GM19025 (cell line): Measurements from ENCODE around the gene NDUFB2.
"Not testable (repeated sequence)": the region's sequence is repeated elsewhere in the genome, so short reads cannot be mapped to it uniquely, and the experiment has no call there.

Source experiments
- ATAC-seq: cut with Tn5 transposase; IDR thresholded peaks from one replicate; pipeline ENCODE4 v1.9.1; 2021; ENCODE audit warnings: mild to moderate bottlenecking, low read depth, moderate library complexity; ENCODE audit not compliant: unreplicated experiment

The NDUFB2 gene

DNA sequence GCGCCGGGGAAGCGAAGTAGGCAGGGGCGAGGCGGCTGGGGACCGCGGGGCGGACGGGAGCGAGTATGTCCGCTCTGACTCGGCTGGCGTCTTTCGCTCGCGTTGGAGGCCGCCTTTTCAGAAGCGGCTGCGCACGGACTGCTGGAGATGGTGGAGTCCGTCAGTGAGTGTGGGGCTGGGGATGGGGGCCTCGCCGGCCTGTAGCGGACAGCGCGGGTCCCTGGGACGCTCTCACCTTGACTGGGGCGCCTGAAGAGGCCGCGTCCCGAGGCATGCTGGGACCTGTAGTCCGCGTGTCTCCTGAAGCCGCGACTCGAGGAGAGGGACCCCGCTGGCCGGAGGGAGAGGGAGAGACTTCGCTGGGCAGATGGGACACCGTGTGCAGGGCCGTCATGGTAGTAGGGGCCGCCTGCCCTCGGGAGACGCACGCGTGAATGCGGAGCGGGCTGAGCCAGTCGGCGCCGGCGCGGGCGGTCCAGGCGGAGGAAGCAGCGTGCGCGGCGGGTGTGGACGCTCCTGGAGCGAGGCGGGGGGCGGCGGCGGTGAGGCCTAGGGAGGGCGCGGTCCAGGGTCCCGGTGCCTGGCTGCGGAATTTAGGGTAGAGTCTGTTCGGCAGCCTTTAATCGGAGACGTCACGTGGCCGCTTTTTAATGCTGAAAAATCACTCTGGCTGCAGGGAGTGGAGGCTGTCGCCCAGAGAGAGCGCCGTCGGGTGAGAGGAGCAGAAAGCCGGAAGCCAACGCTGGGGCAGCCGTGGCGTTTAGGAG is at the start of gene NDUFB2:
NDUFB2 (plus strand) TSS at position 29 of the 767 bp plus-strand sequence; CDS start at position 66, 37 bp downstream.
- ATAC-seq, result peak; percentile 84

DNA sequence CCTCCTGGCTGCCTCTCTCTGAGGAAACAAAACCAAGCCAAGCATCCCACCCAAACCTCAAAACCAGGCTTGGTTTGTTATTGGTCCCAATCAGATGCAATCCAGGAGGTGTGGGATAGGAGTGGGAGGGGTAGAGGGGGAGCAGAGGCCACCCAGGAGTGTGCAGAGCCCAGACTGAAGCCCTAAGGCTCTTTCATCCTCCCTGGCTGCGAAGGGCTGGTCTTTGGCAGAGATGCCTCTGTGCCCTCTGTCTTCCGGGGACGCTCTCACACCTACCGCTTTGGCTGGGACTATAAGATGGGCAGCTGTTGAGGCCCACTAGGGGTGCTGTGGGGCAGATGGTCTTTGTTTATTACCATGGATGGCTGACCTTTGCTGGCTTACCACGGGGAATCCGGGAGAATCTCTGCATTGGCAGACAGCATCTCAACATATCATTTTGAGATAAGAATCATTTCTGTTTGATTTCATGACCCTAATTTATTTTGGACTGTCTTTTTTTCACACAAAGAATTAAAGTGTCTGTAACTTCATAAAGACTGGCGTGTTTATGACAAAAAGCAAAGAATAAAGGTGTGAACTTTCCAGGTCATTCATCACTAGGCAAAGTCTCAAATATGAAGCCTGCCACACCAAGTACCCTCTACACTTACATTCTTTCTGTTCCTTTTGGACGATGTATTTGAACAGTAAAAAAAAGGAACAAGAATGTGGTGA is 49.4 kb upstream of the NDUFB2 start:
- ATAC-seq, result no peak

DNA sequence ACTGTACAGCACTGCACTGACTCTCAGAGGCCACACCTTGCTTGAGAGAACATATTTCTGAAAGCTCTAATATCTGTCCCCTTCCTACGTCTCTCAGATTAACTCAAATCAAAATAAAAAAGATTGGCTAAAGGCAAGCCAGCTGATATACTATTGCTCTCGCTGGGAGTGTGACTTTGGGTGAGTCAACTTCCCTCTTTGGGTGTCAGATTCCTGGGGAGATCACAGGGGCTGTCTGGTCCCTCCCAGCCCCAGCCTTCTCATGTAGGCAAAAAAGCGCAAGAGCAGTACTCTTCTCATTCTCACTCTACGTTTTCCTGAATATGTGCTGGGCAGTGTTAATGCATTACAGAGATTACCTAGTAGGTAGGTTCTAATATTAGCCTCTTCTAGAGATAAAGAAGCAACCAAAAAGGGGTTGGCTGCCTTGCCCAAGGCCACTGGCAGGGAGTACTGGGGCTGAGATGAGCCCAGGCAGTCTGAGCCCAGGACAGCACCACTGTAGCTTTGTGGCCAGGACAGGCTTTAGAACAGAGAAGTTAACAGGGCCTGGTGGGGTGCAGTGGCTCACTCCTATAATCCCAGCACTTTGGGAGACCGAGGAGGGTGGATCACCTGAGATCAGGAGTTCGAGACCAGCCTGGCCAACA is 46.8 kb upstream of the NDUFB2 start:
- ATAC-seq, result no peak

DNA sequence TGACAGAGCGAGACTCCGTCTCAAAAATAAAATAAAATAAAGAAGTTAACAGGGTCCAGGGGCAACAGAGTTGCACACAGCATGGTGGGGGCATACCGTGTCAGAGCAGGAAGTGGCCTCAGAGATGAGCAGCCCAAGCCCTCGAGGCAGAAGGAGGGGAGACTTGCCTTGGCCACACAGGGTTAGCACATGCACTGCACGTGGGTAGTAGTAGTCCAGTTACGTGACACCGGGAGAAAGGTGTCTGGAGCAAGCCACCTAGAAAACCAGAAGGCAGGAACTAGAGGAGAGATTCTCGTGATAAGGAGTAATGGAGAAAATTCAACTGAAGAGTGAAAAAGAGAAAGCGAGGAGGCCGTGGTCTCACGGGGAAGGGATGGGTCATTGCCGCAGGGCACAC is 46.1 kb upstream of the NDUFB2 start:
- no peak for ATAC-seq

DNA sequence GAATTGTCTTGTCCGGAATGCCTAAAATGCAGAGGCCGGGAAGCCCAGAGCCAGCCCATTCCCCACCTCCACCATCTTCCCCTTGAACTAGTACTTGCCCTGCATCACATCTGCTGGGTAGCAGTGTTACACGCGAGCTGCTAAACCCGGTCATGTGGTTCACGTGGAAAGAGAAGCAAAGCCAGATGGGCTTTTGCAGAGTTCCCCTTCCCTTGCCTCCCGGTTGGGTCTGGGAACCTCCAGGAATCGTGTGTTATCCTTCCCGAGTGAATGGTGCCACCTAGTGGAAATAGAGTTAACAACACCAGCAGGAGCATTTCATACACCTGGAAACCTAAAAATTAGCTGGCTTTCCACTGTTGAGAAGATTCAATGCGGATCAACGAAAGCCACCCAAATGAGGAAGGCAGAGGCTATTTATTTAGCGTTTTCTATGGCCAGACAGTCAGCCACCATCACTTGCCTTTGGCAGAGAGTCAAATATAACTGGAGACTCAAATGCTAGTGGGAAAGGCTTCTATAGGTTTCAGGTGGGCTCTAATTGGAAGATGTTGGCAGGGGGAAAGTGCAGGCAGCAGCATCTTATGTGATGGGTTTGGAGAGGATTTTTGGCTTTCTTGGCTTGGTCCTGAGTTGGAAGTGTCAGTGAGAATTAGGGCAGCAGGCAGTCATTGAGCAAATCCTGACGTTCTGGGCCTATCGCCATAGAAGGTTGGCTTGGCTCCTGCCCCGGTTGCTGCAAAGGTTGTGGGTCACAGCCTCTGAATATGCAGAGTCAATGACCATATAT is 43.0 kb upstream of the NDUFB2 start:
- ATAC-seq, result no peak

DNA sequence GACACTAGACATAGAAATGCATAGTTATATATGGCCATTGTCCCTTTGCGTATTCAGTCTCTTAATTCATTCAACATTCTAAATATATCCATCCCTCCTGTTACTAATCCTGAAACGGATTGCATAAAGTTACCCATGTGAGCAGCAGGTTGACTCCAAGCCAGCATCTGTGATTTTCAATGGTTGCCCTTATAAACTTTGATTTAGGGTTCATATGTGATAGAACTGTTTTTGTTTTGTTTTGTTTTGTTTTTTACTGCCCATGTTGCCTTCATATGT is 42.5 kb upstream of the NDUFB2 start:
- no peak for ATAC-seq

DNA sequence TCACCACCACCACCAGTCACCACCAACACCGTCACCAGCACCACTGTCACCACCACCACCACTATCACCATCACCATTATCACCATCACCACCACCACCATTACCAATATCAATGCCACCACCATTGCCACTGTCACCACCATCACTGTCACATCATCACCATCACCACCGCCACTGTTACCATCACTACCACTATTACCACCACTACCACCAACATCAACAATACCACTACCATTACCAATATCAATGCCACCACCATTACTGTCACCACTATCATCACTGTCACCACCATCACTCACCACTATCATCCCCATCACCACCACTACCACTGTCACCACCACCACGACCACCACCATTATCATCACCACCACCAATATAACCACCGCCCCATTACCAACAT is 41.8 kb upstream of the NDUFB2 start:
- no peak for ATAC-seq

DNA sequence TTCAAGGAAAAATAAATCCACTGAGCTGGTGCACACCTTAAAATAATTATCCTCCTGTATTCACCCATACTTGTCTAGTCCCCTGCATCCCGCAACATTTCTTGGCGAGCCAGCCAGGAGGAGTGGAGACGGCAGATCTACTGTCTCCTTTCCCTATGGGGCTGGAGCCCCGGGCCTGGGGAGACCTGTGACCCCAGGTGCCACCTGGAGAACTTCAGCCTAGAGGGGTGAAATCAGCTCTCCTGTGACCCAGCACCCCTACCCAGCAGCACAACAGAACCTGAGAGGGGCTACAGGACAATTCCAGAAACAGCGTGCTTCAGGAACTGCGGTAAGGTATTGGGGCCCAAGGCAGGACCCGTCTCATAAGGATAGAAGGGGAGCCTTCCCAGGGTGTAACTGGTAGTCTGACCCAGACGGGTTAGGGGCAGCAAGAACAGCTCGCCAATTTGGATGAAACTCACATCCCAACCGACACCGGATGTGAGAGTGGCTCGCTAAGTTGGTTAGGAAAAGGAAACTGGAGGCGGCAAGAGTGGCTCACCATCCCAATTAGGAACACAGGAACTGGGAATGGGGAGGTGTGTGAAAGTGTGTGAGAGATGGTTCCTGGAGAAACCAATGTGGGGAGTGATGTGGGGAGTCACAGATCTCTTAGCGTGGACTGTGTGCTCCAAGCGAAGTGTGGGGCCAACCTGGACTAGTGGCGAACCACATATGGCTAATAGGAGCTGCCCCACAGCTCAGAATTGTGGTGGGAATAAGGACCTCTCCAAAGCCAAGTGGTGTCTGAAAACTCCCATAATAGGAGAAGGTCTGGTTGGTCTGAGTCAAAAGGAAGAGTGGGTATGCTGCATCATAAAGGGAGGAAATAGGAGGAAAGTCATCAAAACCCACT is 40.7 kb upstream of the NDUFB2 start:
- ATAC-seq, result no peak

DNA sequence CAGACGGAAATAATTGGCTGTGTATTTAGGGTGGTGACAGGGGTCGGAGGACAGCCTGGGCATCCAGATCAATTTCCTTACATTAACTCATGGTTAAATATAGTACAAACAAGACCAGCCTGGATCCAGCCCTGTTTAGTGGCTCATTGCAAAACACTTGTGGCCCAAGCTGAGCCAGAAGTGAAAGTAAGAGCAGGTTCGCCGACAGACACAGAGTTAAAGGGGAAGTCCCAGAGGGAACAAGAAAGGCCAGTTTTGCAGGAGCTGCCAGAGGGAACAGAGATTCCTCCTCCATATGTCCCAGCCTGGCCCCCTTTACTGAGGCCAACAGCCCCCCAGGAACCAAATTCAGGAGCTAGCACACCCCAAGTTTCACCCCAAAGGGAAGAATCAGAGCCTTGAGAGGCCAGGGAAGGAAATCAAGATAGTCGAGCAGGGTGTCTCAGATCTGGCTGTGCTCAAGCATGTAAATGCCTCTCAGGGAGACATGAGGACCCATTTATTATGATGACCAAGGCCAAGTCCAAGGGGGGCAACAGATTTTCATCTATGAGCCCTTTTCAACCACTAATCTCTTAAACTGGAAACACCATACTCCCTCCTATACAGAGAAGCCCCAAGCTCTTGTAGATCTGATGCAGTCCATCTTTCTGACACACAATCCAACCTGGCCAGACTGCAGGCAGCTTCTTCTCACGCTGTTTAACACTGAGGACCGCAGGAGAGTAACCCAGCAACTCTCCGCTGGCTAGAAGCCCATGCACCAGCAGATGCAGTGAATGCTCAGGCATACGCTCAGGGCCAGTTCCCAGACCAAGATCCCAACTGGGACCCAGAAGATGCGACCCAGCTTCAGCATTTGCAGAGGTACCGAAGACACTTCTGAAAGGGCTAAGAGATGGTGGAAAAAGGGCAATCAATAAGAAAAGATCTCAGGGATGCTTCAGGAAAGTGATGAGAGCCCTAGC is 39.7 kb upstream of the NDUFB2 start:
- peak; percentile 88 for ATAC-seq

DNA sequence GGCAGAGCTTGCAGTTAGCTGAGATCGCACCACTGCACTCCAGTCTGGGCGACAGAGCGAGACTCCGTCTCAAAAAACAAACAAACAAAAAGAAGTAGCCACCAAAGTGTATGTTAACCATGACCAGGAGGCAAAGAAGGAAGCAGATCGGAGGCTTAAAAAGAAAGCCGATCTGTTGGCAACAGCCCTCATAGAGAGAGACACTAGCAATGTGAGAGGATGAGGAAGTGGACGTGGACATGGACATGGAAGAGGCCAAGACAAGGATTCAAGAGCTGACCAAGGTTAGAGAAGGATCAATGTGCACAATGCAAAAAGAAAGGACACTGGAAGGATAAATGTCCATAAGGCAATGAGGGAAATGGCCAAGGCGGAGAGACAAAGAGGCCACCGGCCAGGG is 38.6 kb upstream of the NDUFB2 start:
- no peak for ATAC-seq

DNA sequence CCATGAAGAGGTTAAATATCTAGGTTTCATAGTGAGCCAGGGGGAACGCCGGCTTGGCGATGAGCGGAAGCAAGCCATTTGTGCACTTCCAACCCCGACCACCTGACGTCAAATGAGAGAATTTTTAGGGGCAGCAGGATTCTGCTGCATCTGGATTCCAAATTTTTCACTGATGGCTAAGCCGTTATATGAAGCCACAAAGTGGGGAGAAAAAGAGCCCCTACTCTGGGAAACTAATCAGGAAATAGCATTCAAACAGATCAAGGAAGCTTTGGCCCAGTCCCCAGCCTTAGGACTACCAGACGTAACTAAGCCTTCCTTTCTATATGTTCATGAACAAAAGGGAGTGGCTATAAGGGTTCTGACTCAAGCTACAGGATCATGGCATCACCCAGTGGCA is 36.7 kb upstream of the NDUFB2 start:
- ATAC-seq, result no peak

DNA sequence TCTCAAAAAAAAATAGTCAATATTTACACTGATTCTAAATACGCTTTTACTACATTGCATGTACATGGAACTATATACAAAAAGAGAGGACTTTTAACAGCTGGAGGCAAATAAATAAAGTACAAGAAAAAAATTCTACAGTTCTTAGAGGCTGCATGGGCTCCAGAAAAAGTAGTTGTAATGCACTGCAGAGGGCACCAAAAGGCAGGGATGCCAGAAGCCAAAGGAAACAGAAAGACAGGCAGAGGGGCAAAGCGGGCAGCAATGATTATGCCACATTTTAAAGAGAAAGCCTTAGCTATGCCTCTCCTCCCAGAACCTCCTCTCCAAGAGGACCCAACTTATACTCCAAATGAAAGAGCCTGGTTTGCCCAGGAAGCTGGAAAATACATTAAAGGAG is 35.4 kb upstream of the NDUFB2 start:
- ATAC-seq, result no peak

DNA sequence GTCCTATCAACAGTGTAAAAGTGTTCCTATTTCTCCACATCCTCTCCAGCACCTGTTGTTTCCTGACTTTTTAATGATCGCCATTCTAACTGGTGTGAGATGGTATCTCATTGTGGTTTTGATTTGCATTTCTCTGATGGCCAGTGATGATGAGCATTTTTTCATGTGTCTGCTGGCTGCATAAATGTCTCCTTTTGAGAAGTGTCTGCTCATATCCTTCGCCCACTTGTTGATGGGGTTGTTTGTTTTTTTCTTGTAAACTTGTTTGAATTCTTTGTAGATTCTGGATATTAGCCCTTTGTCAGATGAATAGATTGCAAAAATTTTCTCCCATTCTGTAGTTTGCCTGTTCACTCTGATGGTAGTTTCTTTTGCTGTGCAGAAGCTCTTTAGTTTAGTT is 33.6 kb upstream of the NDUFB2 start:
- ATAC-seq, result not testable (repeated sequence)

DNA sequence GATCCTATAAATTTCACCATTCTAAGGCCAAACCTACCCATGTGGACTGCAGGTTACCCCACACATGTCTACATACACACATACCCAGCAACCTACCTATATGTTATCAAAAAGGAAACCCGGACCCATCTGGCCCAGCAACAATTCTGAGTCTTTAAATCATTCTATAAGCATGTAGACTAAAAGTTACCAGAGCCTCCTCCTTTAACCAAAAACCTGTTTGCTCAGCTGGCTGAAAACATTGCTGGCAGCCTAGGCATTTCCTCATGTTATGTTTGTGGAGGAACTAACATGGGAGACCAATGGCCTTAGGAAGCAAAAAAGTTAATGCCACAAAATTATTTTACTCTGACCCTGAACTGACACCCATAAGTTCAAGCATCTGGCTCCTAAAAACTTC is 29.0 kb upstream of the NDUFB2 start:
- ATAC-seq, result no peak

DNA sequence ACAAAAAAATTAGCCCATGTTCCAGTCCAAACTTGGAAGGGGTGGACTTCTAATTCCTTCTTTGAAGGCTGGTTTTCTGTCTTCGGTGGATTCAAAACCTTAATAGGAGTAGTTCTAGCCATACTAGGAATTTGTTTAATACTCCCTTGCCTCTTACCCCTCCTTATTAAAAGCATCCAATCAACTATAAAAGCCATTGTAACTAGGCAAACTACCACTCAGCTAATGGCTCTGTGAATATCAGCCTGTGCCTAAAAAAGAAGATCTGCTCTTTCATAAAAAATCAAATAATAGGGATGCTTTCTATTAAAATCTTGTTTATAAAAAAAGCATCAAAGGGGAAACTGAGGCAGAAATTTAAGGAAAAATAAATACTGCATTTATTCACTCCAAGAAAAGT is 27.9 kb upstream of the NDUFB2 start:
- ATAC-seq, result no peak

DNA sequence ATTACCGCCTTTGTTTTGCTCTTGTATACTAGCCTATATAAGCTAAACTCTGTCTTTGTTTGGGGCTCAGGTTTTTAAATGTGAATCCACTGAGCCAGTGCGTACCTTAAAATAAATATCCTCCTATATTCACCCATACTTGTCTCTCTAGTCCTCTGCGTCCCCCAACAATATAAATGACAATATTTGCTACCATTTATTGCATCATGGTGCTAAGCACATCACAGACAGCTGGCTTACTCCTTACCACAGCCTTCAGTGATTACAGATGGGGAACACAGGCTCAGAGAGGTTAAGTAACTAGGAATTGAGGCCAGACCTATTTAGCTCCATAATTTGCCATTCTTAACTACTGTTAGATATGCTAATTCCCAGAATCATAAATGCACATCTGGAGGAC is 27.2 kb upstream of the NDUFB2 start:
- no peak for ATAC-seq

DNA sequence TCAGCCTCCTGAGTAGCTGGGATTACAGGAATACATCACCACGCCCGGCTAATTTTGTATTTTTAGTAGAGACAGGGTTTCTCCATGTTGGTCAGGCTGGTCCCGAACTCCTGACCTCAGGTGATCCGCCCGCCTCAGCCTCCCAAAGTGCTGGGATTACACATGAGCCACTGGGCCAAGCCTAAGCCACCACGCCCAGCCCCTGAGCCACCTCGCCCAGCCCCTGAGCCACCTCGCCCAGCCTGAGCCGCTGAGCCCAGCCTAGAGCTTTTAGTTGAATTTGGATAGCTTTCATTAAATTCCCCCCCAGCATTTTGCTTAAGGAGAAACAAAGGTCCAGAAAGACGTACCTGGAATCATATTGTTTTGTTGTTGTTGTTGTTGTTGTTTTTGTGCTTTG is 26.6 kb upstream of the NDUFB2 start:
- ATAC-seq, result not testable (repeated sequence)

DNA sequence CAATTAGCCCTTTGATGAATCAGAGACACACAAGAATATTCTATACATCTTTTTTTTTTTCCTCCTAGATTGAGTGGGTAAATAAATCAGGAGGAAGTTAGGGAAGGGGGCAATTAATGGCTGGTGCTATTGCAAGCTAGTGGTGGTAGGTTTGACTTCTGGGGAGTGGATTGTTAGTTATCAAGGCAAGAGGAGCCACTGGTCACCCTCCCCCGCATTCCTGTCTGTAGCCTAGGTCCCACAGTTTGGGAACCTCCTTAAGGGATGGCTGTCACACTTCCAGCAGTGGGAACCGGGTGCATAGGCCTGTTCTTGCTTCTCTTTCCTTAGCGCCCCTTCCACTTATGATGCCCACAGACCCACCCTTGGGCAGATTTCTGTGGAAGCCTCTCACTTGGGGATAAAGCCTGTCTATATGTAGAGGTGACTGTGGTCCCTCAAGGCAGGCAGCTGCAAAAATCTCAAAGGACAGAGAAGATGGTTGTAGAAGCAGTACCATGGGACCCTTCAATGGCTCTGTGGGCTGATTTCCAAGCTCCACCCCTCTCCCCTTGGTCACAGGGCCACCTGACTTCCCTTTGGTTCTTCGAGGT is 26.1 kb upstream of the NDUFB2 start:
- ATAC-seq, result no peak

DNA sequence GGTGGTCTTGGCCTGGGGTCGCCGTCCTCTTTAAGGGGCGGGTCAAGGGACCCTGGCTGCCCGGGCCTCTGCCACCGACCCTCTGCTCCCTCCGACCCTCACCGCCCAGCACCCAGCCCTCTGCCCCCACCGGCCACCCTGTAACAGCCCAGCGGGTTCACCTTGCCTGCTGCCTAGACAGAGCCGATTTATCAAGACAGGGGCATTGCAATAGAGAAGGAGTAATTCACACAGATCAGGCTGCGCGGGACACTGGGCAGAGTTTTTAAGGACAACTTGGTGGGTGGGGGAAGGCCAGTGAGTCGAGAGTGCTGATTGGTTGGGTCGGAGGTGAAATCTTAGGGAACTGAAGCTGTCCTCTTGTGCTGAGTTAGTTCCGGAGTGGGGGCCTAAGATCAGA is 24.5 kb upstream of the NDUFB2 start:
- no peak for ATAC-seq
